HG03095 (cell line): ENCODE measurements around the gene ZNF850.
"Not testable (repeated sequence)": the region's sequence is repeated elsewhere in the genome, so short reads cannot be mapped to it uniquely, and the experiment has no call there.

Source experiments
- ATAC-seq: cut with Tn5 transposase; IDR thresholded peaks from one replicate; pipeline ENCODE4 v1.9.1; 2021; ENCODE audit warnings: moderate library complexity; ENCODE audit not compliant: unreplicated experiment

The ZNF850 gene

DNA sequence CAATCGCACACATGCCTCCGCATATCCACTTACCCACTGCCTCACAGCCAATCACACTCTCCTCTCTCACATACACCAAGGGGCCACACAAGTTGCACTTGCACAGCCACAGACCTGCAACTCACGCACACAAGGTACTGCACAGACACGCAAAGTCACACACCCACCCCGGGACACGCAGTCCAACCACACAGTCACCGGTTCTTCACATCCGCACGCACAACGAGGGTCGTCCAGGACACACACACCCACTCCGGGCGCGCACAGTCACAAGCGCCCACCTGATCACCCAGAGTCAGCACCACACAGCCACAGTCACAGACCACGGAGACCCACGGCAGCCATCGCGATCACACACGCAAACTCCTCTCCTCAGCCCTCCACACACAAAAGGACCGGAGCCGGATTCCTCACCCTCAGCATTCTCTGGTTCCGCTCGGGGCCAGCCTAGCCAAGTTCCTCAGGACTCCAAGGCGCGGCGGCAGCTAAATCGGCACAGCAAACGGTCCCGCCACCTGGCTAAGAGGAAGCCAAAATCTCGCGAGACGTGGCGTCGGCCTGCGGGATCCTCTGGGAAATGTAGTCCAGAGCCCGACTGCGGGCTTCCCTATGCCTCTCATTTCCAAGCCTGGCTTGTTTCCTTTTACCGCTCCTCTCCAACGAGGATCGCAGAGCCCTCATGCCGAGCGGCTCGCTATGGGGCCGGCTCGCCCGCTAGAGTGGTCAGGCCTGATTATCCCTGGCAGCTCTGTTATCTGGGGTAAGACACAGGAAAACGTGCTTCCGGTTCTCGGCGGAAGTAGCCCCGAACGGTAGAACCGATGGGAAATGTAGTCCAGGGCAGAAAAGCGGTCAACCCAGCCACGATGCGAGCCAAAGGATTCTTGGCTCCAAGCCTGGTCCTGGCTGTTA lies at the start of gene ZNF850:
TSS of gene ZNF850 (minus strand) at position 497 of the 912 bp plus-strand sequence. CDS start 10,201 bp downstream, outside the sequence.
- peak; percentile 88 for ATAC-seq

DNA sequence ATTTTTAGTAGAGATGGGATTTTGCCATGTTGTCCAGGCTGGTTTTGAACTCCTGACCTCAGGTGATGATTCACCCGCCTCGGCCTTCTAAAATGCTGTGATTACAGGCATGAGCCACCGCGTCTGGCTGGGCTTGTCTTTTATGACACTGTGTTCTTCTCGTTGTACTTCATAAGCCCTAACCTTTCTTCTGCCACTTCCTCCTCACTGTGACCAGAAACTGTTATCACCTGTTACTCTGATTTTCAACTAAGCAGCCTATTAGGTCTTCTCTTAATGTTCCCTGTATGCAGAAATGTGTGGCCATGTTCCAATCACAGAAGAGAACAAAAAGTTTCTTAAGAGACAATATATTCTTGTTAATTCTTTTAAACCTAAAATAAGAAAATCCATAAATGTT lies 49.2 kb upstream of the ZNF850 start:
- no peak for ATAC-seq

DNA sequence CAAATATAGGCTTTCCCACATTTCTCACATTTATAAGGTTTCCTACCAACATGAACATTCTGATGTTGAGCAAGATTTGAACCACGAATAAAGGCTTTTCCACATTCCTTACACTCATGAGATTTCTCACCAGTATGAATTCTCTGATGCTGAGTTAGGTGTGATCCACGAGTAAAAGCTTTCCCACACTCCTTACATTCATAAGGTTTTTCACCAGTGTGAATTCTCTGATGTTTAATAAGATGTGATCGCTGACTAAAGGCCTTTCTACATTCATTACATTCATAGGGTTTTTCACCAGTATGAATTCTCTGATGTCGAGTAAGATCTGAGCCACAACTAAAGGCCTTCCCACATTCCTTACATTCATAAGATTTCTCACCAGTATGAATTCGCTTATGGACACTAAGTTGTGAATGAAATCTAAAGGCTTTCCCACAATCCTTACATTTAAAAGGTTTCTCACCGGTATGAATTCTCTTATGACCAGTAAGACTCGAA lies 46.6 kb upstream of the ZNF850 start:
- ATAC-seq, result no peak

DNA sequence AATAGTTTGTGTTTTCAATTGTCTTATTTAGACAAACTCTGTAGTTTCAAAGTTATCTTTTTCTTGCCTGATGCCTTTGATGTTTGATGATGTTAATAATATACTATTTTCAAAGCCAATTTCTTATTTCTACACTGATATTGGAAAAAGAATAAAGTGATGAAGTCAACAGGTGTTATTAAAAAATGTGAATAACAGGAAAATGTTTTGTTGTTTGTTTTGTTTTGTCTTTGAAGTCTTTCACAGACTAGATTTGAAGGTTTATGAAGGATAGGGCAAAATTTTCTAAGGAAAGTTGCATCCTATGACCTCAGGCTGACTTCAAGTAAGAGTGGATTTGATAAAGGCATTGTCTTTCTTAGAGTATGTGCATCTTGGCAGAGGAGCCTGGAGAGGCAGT lies 34.4 kb upstream of the ZNF850 start:
- no peak for ATAC-seq

DNA sequence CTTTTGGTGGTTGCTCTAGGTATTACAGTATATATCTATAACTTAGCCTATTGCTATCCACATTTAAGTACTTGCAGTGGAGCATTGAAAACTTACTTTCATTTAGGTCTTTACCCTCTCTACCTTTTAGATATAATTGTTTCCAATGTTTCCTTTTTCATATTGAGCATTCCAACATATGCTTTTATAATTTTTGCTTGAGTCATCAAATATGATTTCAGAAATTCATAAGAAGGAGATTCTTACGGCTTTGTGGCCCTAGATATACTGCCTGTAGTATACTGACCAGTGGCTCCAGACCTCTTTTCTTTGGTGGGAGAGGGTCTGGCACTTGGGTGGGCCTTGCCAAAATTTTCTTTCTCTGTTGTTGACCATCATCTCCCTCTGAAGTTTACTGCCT lies 32.8 kb upstream of the ZNF850 start:
- ATAC-seq, result no peak

DNA sequence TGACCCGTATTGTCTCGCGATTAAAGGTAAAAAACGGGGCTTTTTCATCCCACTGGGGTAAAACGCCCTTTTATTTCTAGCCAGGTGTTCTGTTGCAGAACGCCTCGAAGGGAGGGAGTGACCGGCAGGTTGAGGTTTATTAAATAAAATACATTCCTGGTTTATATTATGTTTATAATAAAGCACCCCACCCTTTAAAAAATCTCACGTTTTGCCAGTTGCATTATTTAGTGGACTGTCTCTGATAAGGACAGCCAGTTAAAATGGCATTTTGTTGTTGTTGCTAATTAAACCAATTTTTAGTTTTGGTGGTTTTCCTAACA lies 25.1 kb upstream of the ZNF850 start:
- no peak for ATAC-seq

DNA sequence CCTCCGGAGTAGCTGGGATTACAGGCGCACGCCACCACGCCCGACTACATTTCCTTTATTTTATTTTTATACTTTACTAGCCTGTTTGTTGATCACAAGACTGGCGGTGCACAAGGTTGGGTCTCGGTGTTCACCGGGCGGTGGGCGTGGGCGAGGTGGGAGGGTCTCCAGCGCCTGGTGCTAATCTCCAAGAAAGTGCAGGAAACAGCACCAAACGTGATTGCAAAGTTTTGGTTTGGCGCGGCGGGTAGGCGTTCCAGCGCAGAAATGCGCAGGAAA lies 24.0 kb upstream of the ZNF850 start:
- ATAC-seq, result no peak

DNA sequence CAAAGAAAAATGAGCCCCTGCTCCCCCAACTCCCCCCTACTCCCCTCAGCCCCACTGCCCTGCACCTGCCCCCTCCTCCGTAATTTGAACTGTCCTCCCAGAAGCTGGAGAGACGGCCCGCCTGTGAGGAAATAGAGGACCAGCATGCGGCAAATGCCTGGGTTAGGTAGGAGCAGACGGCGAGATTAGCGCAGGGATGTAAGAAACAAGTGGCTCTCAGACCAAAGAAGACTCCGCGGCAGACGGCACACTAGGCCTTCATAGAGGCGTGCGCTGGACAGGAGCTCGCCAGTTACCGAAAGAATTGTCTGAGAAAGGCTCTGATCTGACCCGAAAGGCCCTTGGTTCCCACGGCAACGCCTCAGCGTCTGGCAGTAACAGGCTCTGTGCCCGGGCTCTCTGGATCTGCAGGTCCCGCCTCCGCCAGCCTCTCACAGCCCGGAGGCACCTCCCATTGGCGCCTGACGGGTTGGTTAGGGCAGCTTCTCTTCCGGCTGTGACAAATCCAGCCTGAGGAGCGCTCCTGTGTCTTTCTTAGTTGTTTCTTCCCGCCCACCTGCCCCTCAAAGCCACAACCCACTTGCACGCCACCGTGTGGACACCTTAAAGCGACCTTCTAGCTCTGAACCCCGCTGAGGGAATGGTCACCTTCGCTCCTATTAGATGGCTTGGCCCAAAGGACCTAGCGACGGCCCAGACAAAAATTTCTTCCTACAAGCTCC lies 19.0 kb upstream of the ZNF850 start:
- not testable (repeated sequence) for ATAC-seq

DNA sequence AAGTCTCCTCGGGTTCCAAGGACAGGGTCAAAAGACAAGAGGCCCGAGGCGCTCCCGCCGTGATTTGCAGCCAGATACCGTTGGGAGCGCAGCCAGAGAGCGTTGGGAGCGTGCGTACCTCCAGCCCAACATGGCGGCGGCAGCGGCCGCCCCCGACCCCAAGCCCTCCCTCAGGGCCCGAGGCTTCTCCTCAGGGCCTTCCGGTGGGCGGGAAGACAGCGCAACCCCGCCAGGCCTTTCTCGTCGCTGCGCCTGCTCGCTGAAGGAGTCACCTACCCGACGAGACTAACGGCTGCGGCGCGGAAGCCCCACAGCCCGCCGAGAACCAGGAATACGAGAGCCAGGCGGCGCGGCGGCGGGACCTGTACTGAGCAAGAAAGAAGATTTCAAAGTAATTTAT lies 3.2 kb upstream of the ZNF850 start:
- ATAC-seq, result no peak

DNA sequence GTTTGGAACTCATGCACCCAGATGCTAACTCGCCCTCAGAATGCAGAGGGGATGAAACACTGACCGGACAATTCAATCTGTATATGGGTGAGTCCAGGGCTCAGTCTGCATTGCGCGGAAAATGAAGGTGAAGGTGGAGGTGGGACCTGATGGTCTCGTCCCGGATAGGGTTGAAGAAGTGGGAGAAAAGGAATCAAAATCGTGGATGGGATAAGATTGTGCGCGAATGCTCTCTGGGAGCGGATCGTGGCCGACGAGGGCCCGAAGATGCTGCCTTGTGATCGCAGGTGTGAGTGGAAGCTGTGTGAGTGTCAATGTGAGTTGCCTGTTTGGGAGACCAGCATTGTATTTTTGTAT lies 594 bp upstream of the ZNF850 start:
- no peak for ATAC-seq

DNA sequence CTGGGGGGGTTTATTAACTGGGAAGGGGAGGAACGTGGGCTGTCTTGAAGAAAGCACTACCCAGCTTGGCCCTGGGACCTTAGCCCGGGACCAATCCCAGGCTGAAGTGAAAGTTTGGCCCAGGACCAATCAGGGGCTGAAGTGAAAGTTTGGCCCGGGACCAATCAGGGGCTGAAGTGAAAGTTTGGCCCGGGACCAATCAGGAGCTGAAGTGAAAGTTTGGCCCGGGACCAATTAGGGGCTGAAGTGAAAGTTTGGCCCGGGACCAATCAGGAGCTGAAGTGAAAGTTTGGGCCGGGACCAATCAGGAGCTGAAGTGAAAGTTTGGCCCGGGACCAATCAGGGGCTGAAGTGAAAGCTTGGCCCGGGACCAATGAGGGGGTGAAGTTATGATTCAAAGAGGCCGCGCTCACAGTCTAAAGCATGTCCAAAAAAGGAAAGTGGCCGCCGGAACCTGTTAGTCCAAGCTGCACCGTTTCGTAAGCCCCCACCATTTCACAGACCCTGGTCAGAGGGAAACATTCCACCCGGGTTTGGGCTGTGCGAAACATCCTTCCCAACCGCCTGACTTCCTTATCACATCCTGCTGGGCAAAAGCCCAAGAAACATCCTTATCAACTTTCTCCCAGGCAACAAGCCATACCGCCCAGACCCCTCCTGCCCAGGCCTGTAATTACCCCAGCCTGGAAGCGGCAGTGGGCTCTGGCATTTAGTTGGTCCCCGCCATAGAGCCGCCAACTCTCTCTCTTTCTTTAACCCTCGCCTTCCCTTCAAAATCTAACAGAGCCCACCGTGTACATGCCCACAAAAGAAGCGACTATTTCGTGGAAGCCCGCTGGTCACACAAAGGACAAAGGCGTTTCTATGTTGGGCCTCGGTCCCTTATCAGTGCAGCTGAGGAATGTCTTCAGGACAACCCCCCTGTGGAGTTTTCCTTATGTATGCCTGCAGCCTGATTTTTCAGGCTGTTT lies 1.1 kb downstream of the ZNF850 start:
- no peak for ATAC-seq

DNA sequence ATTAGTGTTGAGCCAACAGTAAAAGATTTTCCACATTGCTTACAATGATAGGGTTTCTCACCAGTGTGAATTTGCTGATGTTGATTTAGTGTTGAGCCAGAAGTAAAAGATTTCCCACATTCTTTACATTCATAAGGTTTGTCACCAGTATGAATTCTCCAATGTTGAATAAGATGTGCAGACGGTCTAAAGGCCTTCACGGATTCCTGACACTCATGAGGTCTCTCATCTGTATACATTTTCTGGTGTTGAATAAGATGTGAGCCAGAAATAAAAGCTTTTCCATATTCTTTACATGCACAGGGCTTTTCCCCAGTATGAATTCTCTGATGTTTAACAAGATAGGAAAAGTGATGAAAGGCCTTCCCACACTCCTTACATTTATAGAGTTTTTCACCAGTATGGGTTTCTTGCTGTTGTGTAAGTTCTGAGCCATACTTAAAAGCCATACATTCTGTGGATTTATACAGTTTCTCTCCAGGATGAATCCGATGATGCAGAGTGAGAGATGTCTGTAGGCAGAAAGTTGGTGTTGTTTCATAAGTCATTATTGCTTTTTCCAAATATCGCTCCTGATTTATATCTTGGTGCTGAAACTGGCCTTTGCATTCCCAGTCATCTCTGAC lies 22.4 kb downstream of the ZNF850 start:
- no peak for ATAC-seq

DNA sequence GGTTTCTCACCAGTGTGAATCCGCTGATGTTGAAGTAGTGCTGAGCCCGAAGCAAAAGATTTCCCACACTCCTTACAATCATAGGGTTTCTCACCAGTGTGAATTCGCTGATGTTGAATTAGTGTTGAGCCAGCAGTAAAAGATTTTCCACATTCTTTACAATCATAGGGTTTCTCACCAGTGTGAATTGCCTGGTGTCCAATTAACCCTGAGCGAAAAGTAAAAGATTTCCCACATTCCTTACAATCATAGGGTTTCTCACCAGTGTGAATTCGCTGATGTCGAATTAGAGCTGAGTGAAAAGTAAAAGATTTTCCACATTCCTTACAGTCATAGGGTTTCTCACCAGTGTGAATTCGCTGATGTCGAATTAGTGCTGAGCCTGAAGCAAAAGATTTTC lies 23.0 kb downstream of the ZNF850 start:
- not testable (repeated sequence) for ATAC-seq

DNA sequence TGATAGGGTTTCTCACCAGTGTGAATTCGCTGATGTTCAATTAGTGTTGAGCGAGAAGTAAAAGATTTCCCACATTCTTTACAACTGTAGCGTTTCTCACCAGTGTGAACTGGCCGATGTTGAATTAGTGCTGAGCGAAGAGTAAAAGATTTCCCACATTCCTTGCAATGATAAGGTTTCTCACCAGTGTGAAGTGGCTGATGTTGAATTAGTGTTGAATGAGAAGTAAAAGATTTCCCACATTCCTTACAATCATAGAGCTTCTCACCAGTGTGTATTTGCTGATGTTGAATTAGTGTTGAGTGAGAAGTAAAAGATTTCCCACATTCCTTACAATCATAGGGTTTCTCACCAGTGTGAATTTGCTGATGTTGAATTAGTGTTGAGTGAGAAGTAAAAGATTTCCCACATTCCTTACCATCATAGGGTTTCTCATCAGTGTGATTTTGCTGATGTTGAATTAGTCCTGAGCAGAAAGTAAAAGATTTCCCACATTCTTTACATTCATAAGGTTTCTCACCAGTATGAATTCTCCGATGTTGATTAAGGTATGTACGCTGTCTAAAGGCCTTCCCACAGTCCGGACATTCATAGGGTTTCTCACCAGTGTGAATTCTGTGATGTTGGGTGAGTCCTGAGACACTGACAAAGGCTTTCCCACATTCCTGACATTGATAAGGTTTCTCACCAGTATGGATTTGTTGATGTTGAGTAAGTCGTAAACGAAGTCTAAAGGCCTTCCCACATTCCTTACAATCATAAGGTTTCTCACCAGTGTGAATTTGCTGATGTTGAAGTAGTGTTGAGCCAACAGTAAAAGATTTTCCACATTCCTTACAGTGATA lies 24.0 kb downstream of the ZNF850 start:
- no peak for ATAC-seq

DNA sequence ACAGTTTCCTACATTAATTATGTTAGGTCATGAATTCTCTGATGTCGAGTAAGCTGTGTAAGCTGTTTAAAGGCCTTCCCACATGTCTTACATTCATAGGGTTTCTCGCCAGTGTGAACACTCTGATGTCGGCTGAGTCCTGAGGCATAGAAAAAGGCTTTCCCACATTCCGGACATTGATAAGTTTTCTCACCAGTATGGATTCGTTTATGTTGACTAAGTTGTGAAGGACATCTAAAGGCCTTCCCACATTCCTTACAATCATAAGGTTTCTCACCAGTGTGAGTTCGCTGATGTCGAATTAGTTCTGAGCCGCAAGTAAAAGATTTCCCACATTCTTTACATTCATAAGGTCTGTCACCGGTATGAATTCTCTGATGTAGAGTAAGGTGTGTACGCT lies 24.9 kb downstream of the ZNF850 start:
- ATAC-seq, result no peak

DNA sequence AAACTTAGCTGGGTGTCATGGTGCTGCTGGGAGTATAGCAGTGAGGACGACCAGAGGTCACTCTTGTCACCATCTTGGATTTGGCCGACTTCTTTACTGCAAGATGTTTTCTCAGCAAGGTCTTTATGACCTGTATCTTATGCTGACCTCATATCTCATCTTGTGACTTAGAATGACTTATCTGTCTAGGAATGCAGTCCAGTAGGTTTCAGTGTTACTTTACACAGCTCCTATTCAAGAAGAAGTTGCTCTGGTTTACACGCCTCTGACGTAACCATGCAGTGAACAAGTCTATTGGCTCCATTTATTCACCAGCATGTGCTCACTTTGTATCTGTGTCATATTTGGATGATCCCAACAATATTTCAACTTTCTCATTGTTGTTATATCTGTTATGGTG lies 26.7 kb downstream of the ZNF850 start:
- ATAC-seq, result no peak

DNA sequence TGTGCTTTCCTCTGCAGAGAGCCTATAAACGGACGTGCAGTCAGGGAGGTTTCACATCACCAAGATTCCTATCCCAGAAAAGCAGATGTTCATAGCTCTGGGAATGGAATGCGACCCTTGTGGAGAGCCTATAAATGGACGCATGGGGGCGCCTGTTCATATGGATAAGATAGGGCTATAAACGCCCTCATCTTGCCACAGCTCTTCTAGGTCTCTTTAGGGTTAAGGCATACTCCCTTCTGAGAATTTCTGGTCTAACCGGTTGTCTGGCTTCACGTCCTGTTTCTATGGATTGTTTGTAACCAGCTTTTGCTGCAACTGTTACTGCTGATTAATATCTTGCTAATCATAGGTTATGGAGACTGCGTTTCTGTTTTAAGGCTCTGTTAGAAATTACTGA lies 36.4 kb downstream of the ZNF850 start:
- not testable (repeated sequence) for ATAC-seq

DNA sequence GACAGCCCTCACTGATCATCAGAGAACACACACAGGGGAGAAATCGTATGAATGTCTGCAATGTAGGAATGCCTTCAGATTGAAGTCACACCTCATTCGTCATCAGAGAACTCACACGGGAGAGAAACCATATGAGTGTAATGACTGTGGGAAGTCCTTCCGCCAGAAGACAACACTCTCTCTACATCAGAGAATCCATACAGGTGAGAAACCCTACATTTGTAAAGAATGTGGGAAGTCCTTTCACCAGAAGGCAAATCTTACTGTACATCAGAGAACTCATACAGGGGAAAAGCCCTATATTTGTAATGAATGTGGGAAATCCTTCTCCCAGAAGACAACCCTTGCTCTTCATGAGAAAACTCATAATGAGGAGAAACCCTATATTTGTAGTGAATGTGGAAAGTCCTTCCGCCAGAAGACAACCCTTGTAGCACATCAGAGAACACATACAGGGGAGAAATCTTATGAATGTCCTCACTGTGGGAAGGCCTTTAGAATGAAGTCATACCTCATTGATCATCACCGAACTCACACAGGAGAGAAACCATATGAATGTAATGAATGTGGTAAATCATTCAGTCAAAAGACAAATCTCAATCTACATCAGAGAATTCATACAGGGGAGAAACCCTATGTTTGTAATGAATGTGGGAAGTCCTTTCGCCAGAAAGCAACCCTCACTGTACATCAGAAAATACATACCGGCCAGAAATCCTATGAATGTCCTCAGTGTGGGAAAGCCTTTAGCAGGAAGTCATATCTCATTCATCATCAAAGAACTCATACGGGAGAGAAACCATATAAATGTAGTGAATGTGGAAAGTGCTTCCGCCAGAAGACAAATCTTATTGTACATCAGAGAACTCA lies 52.7 kb downstream of the ZNF850 start:
- ATAC-seq, result no peak

DNA sequence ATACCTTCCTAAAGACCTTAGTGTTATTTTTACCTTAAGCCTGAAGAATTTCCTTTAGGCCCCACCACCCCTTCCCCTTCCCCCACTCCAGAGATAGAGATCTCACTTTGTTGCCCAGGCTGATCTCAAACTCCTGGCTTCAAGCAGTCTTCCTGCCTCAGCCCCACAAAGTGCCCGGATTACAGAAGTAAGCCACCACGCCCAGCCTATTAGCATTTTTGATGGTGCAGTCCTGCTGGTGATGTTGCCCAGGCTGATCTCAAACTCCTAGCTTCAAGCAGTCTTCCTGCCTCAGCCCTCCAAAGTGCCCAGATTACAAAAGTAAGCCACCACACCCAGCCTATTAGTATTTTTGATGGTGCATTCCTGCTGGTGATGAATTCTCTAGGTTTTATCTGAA lies 63.2 kb downstream of the ZNF850 start:
- no peak for ATAC-seq
